GM13977 (cell line): ENCODE measurements around the gene SLC39A12.

ENCODE experiments used
- DNase-seq: peaks from one replicate; pipeline ENCODE4 v3.0.0; 2012; ENCODE audit warnings: low spot score
- in situ Hi-C: fragments of 300-500 bp; cut with MboI; formaldehyde crosslinking; loops from one replicate; pipeline ENCODE4 v1.12.0; 2022; ENCODE audit warnings: low sequenced_read_pairs, low pct_unique_long_range_greater_than_20kb, mixed read lengths, inconsistent platforms; ENCODE audit not compliant: unreplicated experiment
- TF ChIP-seq, protein P1 (sequence below): IDR thresholded peaks from 2 replicates; pipeline ENCODE4 v1.5.1; 2012; ENCODE audit warnings: mild to moderate bottlenecking, control low read depth; ENCODE audit not compliant: insufficient read depth; ENCODE audit errors: extremely low read depth, missing control alignments

SLC39A12 gene

DNA sequence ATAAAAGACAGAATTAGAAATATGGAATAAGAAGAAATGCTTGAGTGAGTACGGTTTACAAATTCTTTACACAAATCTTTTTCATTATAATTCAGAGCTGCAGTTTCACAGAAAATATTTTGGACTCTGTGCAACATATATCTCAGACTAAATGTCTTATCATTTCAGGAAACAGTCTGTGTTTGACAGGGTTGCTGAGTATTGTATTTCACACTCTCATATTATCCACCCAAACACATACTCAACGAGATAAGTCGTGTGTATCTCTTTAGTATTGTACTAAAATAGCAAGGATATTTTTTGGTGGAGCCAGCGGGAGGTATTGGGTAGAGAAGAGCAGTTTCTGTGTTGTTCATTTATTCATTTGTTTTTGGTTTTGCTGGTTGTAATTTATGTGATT is 39.0 kb upstream of the SLC39A12 start:
- in situ Hi-C loops = no loop called here
- DNase-seq = no peak
- TF ChIP-seq, protein P1, sequence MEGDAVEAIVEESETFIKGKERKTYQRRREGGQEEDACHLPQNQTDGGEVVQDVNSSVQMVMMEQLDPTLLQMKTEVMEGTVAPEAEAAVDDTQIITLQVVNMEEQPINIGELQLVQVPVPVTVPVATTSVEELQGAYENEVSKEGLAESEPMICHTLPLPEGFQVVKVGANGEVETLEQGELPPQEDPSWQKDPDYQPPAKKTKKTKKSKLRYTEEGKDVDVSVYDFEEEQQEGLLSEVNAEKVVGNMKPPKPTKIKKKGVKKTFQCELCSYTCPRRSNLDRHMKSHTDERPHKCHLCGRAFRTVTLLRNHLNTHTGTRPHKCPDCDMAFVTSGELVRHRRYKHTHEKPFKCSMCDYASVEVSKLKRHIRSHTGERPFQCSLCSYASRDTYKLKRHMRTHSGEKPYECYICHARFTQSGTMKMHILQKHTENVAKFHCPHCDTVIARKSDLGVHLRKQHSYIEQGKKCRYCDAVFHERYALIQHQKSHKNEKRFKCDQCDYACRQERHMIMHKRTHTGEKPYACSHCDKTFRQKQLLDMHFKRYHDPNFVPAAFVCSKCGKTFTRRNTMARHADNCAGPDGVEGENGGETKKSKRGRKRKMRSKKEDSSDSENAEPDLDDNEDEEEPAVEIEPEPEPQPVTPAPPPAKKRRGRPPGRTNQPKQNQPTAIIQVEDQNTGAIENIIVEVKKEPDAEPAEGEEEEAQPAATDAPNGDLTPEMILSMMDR = no peak

DNA sequence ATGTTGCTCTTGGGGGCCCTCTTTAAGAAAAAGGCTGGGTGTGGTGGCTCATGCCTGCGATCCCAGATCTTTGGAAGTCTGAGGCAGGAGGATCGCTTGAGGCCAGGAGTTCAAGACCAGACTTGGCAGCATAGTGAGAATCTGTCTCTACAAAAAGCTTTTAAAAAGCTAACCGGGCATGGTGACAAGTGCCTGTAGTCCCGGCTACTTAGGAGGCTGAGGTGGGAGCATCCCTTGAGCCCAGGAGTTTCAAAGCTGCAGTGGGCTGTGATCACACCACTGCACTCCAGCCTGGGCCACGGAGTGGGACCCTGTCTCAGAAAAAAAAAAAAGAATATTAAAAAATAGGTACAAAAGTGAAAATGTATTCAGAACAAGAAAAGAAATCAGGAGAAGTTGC is 38.1 kb upstream of the SLC39A12 start:
- TF ChIP-seq, protein P1 = no peak
- no peak for DNase-seq
- in situ Hi-C loops = no loop called here

DNA sequence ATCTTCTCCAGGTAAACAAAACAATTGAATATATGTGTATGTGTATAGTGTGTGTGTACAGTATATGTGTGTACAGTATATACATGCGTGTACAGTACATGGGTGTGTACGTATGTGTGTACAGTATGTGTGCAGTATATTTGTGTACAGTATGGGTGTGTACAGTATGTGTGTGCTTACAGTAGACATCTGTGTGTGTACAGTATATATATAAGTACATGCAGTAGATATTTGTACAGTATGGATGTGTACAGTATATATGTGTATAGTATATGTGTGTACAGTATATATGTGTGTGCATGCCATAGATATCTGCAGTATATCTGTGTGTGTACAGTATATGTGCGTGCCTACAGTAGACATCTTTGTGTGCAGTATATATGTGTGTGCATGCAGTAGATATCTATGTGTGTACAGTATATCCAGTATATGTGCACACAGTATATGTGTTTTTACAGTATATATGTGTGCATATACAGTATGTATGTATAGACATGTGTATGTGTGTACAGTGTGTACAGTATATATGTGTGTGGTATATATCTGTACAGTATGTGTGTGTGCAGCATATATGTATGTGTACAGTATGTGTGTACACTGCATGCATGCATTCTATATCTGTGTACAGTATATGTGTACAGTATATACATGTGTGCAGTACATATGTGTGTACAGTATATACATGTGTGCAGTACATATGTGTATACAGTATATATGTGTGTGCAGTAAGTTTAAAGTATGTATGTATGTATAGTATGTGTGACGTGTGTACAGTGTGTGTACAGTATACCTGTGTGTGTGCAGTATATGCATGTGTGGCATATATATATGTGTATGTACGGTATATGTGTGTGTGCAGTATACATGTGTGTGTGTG is 37.3 kb upstream of the SLC39A12 start:
- in situ Hi-C loops = no loop called here
- no peak for DNase-seq
- TF ChIP-seq, protein P1 = no peak

DNA sequence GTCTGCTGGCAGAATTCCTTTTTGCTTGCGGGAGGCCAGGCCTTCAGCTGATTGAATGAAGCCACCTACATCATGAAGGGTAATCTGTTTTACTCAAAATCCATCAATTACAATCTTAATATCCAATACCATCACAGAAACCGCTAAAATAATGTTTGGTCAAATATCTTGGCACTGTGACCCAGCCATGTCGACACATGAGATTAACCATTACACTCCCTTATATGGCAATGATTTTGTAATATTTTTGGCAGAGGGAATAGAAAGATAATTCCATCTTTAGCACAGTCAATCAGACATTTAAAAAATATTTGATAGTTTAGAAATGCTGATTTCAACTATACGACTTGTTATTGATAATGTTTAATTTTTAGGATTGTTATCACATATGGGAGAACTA is 36.5 kb upstream of the SLC39A12 start:
- TF ChIP-seq, protein P1 = no peak
- in situ Hi-C loops = no loop called here
- DNase-seq = no peak

DNA sequence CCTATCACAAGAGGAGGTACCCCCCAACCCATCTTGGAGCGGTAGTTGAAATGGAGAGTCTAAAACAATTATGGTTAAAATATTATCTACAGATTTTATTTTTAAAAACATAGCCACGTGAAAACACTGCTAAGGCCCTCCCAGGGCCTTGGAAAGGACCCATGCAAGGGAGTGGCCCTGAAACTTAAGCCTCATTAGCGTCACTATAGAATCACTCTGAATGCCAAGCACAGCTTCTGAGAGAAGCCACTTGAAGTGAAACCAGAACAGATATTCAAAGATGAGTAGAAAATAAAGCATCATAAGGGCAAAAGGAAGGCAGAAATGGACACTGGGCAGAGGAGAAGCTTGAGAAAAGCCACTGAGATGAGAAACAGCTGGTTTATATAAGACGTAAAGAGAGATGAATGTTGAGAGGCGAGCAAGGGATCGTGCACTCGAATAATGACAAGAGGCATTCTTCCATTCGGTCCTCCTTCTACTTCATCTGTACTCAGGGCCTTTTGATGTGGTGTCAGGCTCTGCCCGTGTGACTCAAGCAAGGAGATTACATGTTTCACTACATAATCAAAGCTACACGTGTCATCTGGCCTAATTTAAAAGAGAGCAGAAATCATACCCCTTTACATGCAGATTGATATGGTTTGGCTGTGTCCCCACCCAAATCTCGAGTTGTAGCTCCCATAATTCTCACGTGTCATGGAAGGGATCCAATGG is 33.4 kb upstream of the SLC39A12 start:
- DNase-seq = no peak
- TF ChIP-seq, protein P1 = no peak
- in situ Hi-C loops = no loop called here

DNA sequence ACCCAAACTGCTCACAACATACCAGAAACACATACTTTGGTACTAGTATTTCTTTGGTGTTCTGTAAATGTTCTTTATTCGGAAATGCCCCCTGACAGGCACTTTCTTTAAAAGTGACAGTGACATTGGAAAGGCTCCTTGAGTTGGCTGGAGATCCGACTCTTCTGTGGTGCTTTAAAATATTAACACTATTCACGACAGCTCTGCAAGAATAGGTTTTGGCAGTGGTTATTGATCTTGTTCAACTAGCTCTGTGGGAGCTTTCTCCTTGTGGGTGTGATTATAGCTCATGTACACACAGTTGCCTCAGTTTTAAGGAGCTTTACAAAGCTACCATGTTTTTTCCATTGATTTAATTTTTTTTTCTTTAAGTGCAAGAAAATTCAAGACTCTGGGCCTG is 30.3 kb upstream of the SLC39A12 start:
- in situ Hi-C loops = no loop called here
- no peak for DNase-seq
- TF ChIP-seq, protein P1 = no peak
